Right atrium auricular region (tissue), 2 donors: Measurements from ENCODE around the gene MN1. TPM values are rescaled to one million over a fixed set of nuclear protein-coding genes. Genes with fewer than 3 reads are reported as not detected.

Experiments used
- DNase-seq: peaks from one replicate; pipeline ENCODE4 v3.0.0-alpha.2; 2019; ENCODE audit warnings: low spot score
- H3K27ac ChIP-seq, 2 donors: fragments of 200-600 bp; sonication (generic); 1 replicate in 1 of 2; 2 replicates in 1 of 2; pipeline ENCODE4 v1.5.1; 2016 to 2019
- H3K27me3 ChIP-seq, 2 donors: fragments of 200-600 bp; sonication (generic); one replicate each; pipeline versions ENCODE4 v1.5.1 to v1.6.0; 2017 to 2019
- H3K36me3 ChIP-seq: fragments of 200-600 bp; sonication (generic); one replicate; pipeline ENCODE4 v1.5.1; 2016
- H3K4me1 ChIP-seq, 2 donors: fragments of 200-600 bp; sonication (generic); one replicate each; pipeline versions ENCODE4 v1.5.1 to v1.6.0; 2017 to 2019
- H3K4me3 ChIP-seq, 2 donors: fragments of 200-600 bp; sonication (generic); 1 replicate in 1 of 2; 2 replicates in 1 of 2; pipeline ENCODE4 v1.5.1; 2017 to 2019; ENCODE audit warnings: mild to moderate bottlenecking in 1 of 2, moderate library complexity in 1 of 2
- H3K9me3 ChIP-seq, 2 donors: fragments of 200-600 bp; sonication (generic); one replicate each; pipeline ENCODE4 v1.5.1; 2019
- total RNA-seq, 2 donors: library from RNA; depleted of rRNA; stranded (reverse); fragments of >200 nt; gene quantifications; one replicate each; pipeline ENCODE4 v1.1.0, GENCODE V29; 2016
- TF ChIP-seq, protein P1 (sequence below), 2 donors: fragments of 200-600 bp; sonication (generic); IDR thresholded peaks; one replicate each; pipeline ENCODE4 v1.5.1; 2019; ENCODE audit warnings: antibody characterized with exemption in 2 of 2

The MN1 gene
- total RNA-seq, 2 donors from 2014 or later: 13.0 to 14.3 TPM

GRCh38 chr22:27797520-27798391 lies 3.8 kb downstream of the MN1 start:
- Histone ChIP-seq H3K4me1 (peaks cover 0 to 50% of the 10 kb centered on the region in 2 donors), H3K4me3 (peak overlapping the region; percentile 74 to 83), H3K27me3 (no peaks in the 10 kb centered on the region), H3K9me3 (no peaks in the 10 kb centered on the region), H3K36me3 (peaks cover 9% of the 10 kb centered on the region), H3K27ac (peak overlapping the region; percentile 93 to 96)
- TF ChIP-seq, protein P1, sequence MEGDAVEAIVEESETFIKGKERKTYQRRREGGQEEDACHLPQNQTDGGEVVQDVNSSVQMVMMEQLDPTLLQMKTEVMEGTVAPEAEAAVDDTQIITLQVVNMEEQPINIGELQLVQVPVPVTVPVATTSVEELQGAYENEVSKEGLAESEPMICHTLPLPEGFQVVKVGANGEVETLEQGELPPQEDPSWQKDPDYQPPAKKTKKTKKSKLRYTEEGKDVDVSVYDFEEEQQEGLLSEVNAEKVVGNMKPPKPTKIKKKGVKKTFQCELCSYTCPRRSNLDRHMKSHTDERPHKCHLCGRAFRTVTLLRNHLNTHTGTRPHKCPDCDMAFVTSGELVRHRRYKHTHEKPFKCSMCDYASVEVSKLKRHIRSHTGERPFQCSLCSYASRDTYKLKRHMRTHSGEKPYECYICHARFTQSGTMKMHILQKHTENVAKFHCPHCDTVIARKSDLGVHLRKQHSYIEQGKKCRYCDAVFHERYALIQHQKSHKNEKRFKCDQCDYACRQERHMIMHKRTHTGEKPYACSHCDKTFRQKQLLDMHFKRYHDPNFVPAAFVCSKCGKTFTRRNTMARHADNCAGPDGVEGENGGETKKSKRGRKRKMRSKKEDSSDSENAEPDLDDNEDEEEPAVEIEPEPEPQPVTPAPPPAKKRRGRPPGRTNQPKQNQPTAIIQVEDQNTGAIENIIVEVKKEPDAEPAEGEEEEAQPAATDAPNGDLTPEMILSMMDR (IDR thresholded peaks at IDR 0.05): peak in 1 of 2 donors; percentile 1
- DNase-seq: no peak

- no peaks in the 10 kb centered on the region for H3K9me3 ChIP-seq
- H3K4me1 ChIP-seq: peaks cover 0 to 44% of the 10 kb centered on the region in 2 donors
- peaks cover 9% of the 10 kb centered on the region for H3K36me3 ChIP-seq
- H3K27me3 ChIP-seq: no peaks in the 10 kb centered on the region
- TF ChIP-seq, protein P1 (IDR thresholded peaks at IDR 0.05): no peak
- no peak for DNase-seq
- peak overlapping the region; percentile 93 to 96 for H3K27ac ChIP-seq
- H3K4me3 ChIP-seq: peak overlapping the region; percentile 74 to 83
Measured at GRCh38 chr22:27796829-27797519, 4.6 kb downstream of the MN1 start.

GRCh38 chr22:27795696-27796517 lies 5.6 kb downstream of the MN1 start:
- Histone ChIP-seq H3K4me3 (peak overlapping the region; percentile 74 to 83), H3K27me3 (no peaks in the 10 kb centered on the region), H3K36me3 (peaks cover 9% of the 10 kb centered on the region), H3K9me3 (no peaks in the 10 kb centered on the region), H3K4me1 (peaks cover 0 to 54% of the 10 kb centered on the region in 2 donors), H3K27ac (peak overlapping the region; percentile 93 to 96)
- no peak for DNase-seq
- TF ChIP-seq, protein P1 (IDR thresholded peaks at IDR 0.05): no peak

GRCh38 chr22:27795053-27795452 lies 6.5 kb downstream of the MN1 start:
- H3K27ac ChIP-seq: peak overlapping the region; percentile 93 to 96
- no peaks in the 10 kb centered on the region for H3K27me3 ChIP-seq
- no peak for DNase-seq

GRCh38 chr22:27794226-27794625 lies 7.3 kb downstream of the MN1 start:
- no peak overlapping the region for H3K4me3 ChIP-seq
- DNase-seq: no peak
- no peaks in the 10 kb centered on the region for H3K9me3 ChIP-seq
- H3K4me1 ChIP-seq: peaks cover 0 to 39% of the 10 kb centered on the region in 2 donors
- H3K27ac ChIP-seq: peak overlapping the region; percentile 93 to 96
- H3K36me3 ChIP-seq: peaks cover 9% of the 10 kb centered on the region
- no peaks in the 10 kb centered on the region for H3K27me3 ChIP-seq
- TF ChIP-seq, protein P1 (IDR thresholded peaks at IDR 0.05): no peak

More at GRCh38 chr22:27795053-27795452, 6.5 kb downstream of the MN1 start:
- Histone ChIP-seq H3K9me3 (no peaks in the 10 kb centered on the region), H3K36me3 (peaks cover 9% of the 10 kb centered on the region), H3K4me3 (peak overlapping the region in 1 of 2 donors; percentile 83), H3K4me1 (peaks cover 0 to 48% of the 10 kb centered on the region in 2 donors)
- TF ChIP-seq, protein P1 (IDR thresholded peaks at IDR 0.05): no peak
